Measurements from ENCODE around the gene HK2.

Gene HK2

DNA sequence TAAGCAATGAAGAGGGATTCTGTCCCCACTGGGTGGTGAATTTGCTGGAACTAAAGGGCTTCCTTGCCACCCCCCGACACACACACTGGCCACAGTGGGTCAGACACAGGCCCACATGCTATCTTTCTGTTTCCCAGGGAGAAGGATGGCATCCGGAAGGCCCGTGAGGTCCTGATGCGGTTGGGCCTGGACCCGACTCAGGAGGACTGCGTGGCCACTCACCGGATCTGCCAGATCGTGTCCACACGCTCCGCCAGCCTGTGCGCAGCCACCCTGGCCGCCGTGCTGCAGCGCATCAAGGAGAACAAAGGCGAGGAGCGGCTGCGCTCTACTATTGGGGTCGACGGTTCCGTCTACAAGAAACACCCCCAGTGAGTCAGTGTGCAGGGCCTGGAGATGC is 44.6 kb downstream of the HK2 start:
- no peak for TF ChIP-seq CTCF (conservative IDR thresholded peaks at IDR 0.05; ENCODE audit: low read depth, low read length)
- DNase-seq (ENCODE audit: low read depth), result no peak
- no peak overlapping the region for H3K4me3 ChIP-seq (ENCODE audit: low read length)

GRCh38 chr2:74880054-74880728 is 46.3 kb downstream of the HK2 start:
- no peak for DNase-seq (ENCODE audit: low read depth)
- H3K4me3 ChIP-seq (ENCODE audit: low read length), result no peak overlapping the region
- TF ChIP-seq CTCF (conservative IDR thresholded peaks at IDR 0.05; ENCODE audit: low read depth, low read length), result no peak

GRCh38 chr2:74881176-74881575 is 47.2 kb downstream of the HK2 start:
- no peak for DNase-seq (ENCODE audit: low read depth)
- no peak for TF ChIP-seq CTCF (conservative IDR thresholded peaks at IDR 0.05; ENCODE audit: low read depth, low read length)
- no peak overlapping the region for H3K4me3 ChIP-seq (ENCODE audit: low read length)

DNA sequence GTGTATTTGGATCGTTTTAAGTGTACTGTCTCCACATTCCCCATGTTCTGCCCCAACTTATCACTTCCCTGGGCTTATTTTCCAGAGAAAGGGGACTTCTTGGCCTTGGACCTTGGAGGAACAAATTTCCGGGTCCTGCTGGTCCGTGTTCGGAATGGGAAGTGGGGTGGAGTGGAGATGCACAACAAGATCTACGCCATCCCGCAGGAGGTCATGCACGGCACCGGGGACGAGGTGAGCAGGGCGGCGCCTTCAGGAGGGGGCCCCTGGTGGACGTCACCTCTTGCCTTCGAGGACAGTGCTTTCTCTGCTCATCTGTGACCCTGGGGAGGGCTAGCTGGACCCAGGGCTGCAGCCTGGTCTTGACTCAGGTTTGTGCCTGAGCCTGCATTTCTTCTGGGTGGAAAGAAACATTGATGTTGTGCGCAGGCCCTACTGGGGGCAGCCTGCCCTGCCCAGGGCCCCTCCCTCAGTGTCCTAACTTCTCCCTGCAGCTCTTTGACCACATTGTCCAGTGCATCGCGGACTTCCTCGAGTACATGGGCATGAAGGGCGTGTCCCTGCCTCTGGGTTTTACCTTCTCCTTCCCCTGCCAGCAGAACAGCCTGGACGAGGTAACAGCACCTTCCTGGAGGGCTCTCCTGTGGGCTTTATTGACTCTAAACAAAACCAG is 47.8 kb downstream of the HK2 start:
- no peak for DNase-seq (ENCODE audit: low read depth)
- no peak for TF ChIP-seq CTCF (conservative IDR thresholded peaks at IDR 0.05; ENCODE audit: low read depth, low read length)
- H3K4me3 ChIP-seq (ENCODE audit: low read length), result no peak overlapping the region

DNA sequence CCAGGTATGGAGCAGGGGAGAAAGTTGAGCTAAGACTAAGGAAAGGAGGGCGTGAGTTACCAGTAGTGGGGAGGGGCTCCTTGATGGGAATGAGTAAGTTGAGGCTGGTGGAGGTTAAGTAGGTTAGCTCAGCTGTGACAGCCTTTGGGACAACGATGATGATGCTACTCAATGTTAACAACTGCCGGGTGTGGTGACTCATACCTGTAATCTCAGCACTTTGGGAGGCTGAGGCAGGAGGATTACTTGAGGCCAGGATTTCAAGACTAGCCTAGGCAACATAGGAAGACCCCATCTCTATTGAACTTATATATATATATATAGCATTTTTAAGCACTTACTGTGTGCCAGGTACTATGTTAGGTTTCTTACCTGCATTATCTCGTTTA is 48.4 kb downstream of the HK2 start:
- no peak for DNase-seq (ENCODE audit: low read depth)
- no peak for TF ChIP-seq CTCF (conservative IDR thresholded peaks at IDR 0.05; ENCODE audit: low read depth, low read length)

GRCh38 chr2:74883011-74883410 is 49.1 kb downstream of the HK2 start:
- DNase-seq (ENCODE audit: low read depth), result no peak
- no peak overlapping the region for H3K4me3 ChIP-seq (ENCODE audit: low read length)
- TF ChIP-seq CTCF (conservative IDR thresholded peaks at IDR 0.05; ENCODE audit: low read depth, low read length), result no peak

More for the DNA sequence above, 48.4 kb downstream of the HK2 start:
- H3K4me3 ChIP-seq (ENCODE audit: low read length), result no peak overlapping the region

Data from retinal pigment epithelial cell (primary cell).